OCI-LY3 (cell line): ENCODE measurements around the gene ZIC5.

Experiments used
- EZH2phosphoT487 ChIP-seq: fragments of 200-600 bp; shearing (Covaris generic); IDR thresholded peaks from 2 replicates; pipeline ENCODE4 v1.6.1; 2018; ENCODE audit warnings: antibody characterized with exemption, mixed run types, low read depth
- TF ChIP-seq, protein P1 (sequence below): fragments of 200-600, 300-600 bp; sonication (generic); IDR thresholded peaks from 2 replicates; pipeline ENCODE4 v1.5.1; 2014; ENCODE audit warnings: antibody characterized with exemption, low read length, low read depth

DNA sequence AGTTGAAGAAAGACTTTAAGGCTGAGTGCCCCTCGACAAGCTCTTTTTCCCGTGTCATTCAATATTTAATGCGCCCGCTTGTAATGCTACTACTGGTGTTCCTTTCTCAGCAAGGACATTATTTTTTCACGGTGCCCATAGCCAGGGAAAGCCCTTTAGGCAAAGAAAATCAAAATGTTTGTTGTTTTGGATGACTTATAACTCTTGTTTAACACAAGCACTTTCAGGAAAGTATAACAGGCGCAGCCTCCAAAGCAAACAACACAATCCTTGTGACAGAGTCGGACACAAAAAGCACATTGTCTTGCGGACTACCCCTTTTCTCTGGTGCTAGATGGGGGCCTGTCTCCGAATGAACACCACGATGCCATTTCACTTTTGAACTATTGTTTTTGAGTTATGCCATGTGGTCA, 12.4 kb downstream of the ZIC5 start:
- TF ChIP-seq, protein P1, sequence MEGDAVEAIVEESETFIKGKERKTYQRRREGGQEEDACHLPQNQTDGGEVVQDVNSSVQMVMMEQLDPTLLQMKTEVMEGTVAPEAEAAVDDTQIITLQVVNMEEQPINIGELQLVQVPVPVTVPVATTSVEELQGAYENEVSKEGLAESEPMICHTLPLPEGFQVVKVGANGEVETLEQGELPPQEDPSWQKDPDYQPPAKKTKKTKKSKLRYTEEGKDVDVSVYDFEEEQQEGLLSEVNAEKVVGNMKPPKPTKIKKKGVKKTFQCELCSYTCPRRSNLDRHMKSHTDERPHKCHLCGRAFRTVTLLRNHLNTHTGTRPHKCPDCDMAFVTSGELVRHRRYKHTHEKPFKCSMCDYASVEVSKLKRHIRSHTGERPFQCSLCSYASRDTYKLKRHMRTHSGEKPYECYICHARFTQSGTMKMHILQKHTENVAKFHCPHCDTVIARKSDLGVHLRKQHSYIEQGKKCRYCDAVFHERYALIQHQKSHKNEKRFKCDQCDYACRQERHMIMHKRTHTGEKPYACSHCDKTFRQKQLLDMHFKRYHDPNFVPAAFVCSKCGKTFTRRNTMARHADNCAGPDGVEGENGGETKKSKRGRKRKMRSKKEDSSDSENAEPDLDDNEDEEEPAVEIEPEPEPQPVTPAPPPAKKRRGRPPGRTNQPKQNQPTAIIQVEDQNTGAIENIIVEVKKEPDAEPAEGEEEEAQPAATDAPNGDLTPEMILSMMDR, result no peak
- TF ChIP-seq EZH2phosphoT487, result no peak
